Measurements from ENCODE around the gene BCDIN3D.

- TF ChIP-seq NFRKB (IDR thresholded peaks at IDR 0.05; ENCODE audit: low read depth) (no peak), CTCF (IDR thresholded peaks at IDR 0.05 in 2 of 3, conservative IDR thresholded peaks at IDR 0.05 in 1 of 3; ENCODE audit: insufficient read depth in 2 of 3, low read depth in 1 of 3, low read length in 3 of 3) (peak in 1 of 3 experiments; percentile 1; a peak in 1 of 6 replicates), RERE (CRISPR knock-in tag; IDR thresholded peaks at IDR 0.05; ENCODE audit: borderline replicate concordance) (no peak)
Observed at GRCh38 chr12:49868952-49869815, 26.3 kb upstream of the BCDIN3D start.
